Measurements from ENCODE around the gene INPP5B. TPM values are rescaled to one million over a fixed set of nuclear protein-coding genes. Genes with fewer than 3 reads are reported as not detected.

INPP5B gene
- total and polyA plus RNA-seq, 7 donors = 3.8 to 12.8 (median 6.7) TPM

- Histone ChIP-seq H3K27me3 (ENCODE audit: insufficient read depth in 3 of 3, low read length in 2 of 3) (no peaks in the 10 kb centered on the region), H3K4me1 (peaks cover 9% of the 10 kb centered on the region), H3K36me3 (ENCODE audit: insufficient read depth in 1 of 2, low read depth in 1 of 2) (peaks cover 0 to 14% of the 10 kb centered on the region in 2 donors), H3K9me3 (no peaks in the 10 kb centered on the region), H3K4me3 (no peak overlapping the region), H3K27ac (no peak overlapping the region)
- no peak for TF ChIP-seq CTCF (IDR thresholded peaks at IDR 0.05)
- intact Hi-C loops (cut with DNase I) = no loop called here
- DNase-seq = peak in 1 of 2 donors; percentile 21
- ATAC-seq = no peak
These were observed 2.0 kb upstream of the INPP5B start for GRCh38 chr1:37948841-37949240.

GRCh38 chr1:37948166-37948565 is 1.3 kb upstream of the INPP5B start:
- Histone ChIP-seq H3K27ac (no peak overlapping the region), H3K27me3 (ENCODE audit: insufficient read depth in 3 of 3, low read length in 2 of 3) (no peaks in the 10 kb centered on the region), H3K9me3 (no peaks in the 10 kb centered on the region), H3K36me3 (ENCODE audit: insufficient read depth in 1 of 2, low read depth in 1 of 2) (peaks cover 0 to 21% of the 10 kb centered on the region in 2 donors), H3K4me1 (peaks cover 9% of the 10 kb centered on the region), H3K4me3 (no peak overlapping the region)
- 36 to 48% (median 40%) methylated on average over 2 of the region's 2 CpGs for WGBS, 3 donors
- DNase-seq (peak in 1 of 2 donors; percentile 8), ATAC-seq (no peak)
- intact Hi-C loops (cut with DNase I) = no loop called here
- TF ChIP-seq CTCF (IDR thresholded peaks at IDR 0.05) = no peak

- no peak for ATAC-seq
- intact Hi-C loops (cut with DNase I) = no loop called here
- Histone ChIP-seq H3K27me3 (ENCODE audit: insufficient read depth in 3 of 3, low read length in 2 of 3) (no peaks in the 10 kb centered on the region), H3K27ac (peak overlapping the region; percentile 87), H3K4me3 (peak overlapping the region; percentile 83), H3K4me1 (peaks cover 9% of the 10 kb centered on the region), H3K36me3 (ENCODE audit: insufficient read depth in 1 of 2, low read depth in 1 of 2) (peaks cover 0 to 29% of the 10 kb centered on the region in 2 donors), H3K9me3 (no peaks in the 10 kb centered on the region)
- WGBS, 3 donors = 38 to 53% (median 47%) methylated on average over 6 of the region's 6 CpGs
- TF ChIP-seq CTCF (IDR thresholded peaks at IDR 0.05) = no peak
- DNase-seq = peak in 1 of 2 donors; percentile 45
These were observed 511 bp upstream of the INPP5B start for GRCh38 chr1:37947364-37947763.

- intact Hi-C loops (cut with DNase I) = no loop called here
- ATAC-seq (peak; percentile 67 to 76 (median 71)), DNase-seq (peak; percentile 78 to 84)
- H3K9me3 ChIP-seq = no peaks in the 10 kb centered on the region
- peak overlapping the region; percentile 87 for H3K27ac ChIP-seq
- 51 to 54% (median 54%) methylated on average over 22 to 23 of the region's 23 CpGs for WGBS, 3 donors
- H3K36me3 ChIP-seq (ENCODE audit: insufficient read depth in 1 of 2, low read depth in 1 of 2) = peaks cover 0 to 39% of the 10 kb centered on the region in 2 donors
- H3K4me1 ChIP-seq = peaks cover 9% of the 10 kb centered on the region
- peak overlapping the region; percentile 83 for H3K4me3 ChIP-seq
- TF ChIP-seq CTCF (IDR thresholded peaks at IDR 0.05) = no peak
- H3K27me3 ChIP-seq (ENCODE audit: insufficient read depth in 3 of 3, low read length in 2 of 3) = no peaks in the 10 kb centered on the region
These were observed 830 bp downstream of the INPP5B start for GRCh38 chr1:37945743-37946702.

Measured in psoas muscle (tissue), 8 donors.